Mammary epithelial cell (primary cell): ENCODE results near the gene OPN5.

Experiments used
- EZH2 ChIP-seq: IDR thresholded peaks from 2 replicates; pipeline ENCODE4 v1.6.1; 2012; ENCODE audit warnings: low read length, inconsistent platforms, borderline replicate concordance
- TF ChIP-seq, protein P1 (sequence below), 2 donors: IDR thresholded peaks in 1 of 2; conservative IDR thresholded peaks in 1 of 2; 2 replicates each; pipeline ENCODE4 v1.5.1; 2011 to 2012; ENCODE audit warnings: inconsistent platforms in 2 of 2, low read length in 2 of 2, mild to moderate bottlenecking in 2 of 2, control low read depth in 1 of 2, low read depth in 1 of 2; ENCODE audit not compliant: insufficient read depth in 1 of 2; ENCODE audit errors: extremely low read depth in 1 of 2

DNA sequence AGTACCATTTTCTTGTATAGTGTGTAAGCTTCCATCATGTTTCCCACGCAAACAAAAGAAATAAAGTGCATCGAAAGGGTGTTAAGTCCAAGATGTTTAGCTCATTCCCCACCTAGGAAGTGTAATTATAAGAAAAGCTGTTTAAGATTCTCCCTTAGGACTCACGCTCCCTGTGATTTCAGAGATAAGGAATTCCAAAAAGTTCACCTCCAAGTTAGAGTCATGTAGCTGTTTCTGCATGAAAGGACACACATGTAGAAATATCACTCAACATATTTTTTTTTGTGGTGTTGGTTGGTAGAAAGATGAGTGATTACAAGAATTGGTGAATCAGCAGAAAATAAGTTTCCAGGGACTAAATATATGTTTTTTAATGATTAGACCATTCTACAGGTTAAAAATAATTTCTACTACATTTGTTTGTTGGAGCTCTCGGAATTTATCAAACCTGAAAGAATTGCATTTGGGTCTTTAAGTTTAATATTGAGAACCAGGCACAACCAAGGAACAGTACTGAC is 10.4 kb downstream of the OPN5 start:
- TF ChIP-seq, protein P1, sequence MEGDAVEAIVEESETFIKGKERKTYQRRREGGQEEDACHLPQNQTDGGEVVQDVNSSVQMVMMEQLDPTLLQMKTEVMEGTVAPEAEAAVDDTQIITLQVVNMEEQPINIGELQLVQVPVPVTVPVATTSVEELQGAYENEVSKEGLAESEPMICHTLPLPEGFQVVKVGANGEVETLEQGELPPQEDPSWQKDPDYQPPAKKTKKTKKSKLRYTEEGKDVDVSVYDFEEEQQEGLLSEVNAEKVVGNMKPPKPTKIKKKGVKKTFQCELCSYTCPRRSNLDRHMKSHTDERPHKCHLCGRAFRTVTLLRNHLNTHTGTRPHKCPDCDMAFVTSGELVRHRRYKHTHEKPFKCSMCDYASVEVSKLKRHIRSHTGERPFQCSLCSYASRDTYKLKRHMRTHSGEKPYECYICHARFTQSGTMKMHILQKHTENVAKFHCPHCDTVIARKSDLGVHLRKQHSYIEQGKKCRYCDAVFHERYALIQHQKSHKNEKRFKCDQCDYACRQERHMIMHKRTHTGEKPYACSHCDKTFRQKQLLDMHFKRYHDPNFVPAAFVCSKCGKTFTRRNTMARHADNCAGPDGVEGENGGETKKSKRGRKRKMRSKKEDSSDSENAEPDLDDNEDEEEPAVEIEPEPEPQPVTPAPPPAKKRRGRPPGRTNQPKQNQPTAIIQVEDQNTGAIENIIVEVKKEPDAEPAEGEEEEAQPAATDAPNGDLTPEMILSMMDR (conservative IDR thresholded peaks at IDR 0.05 in 1 of 2, IDR thresholded peaks at IDR 0.05 in 1 of 2; ENCODE audit: extremely low read depth in 1 of 2, insufficient read depth in 1 of 2, low read depth in 1 of 2, low read length in 2 of 2), result no peak
- no peak for TF ChIP-seq EZH2
